Measurements from ENCODE around the gene TFAP2C.
"Not testable (repeated sequence)": the region's sequence is repeated elsewhere in the genome, so short reads cannot be mapped to it uniquely, and the experiment has no call there.

TFAP2C gene

DNA sequence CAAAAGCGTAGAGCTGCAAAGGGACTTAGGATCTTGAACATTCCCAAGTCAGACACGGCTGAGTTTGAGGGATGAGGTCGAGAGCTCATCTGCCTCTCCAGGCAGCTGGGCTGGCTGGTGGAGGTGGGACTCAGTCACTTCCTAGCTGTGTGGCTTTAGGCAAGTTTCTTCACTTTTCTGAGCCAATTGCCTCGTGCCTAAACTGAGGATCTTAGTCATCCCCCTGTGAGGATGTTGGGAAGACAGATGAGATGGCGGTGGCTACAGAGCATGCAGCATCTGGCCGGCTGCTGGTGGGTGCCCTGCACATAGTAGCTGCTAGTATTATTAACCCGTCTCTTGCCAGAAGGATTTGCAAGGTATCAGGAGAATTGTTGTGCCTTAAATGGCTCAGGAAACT lies 27.5 kb downstream of the TFAP2C start:
- H3K4me3 ChIP-seq (ENCODE audit: low read depth in 1 of 2, low read length in 2 of 2) = no peak overlapping the region
- H2AFZ ChIP-seq (ENCODE audit: low read depth, low read length) = no peak overlapping the region
- no peak for ATAC-seq (ENCODE audit: insufficient read depth, low read depth)
- H3K9ac ChIP-seq (ENCODE audit: low read depth, low read length) = no peak overlapping the region
- no peak overlapping the region for H3K27ac ChIP-seq (ENCODE audit: low read length)
- H3K9me3 ChIP-seq (ENCODE audit: insufficient read depth, low read length, severe bottlenecking) = no peaks in the 10 kb centered on the region
- H3K4me1 ChIP-seq (ENCODE audit: insufficient read depth, low read length) = no peaks in the 10 kb centered on the region
- no peak for TF ChIP-seq EZH2 (IDR thresholded peaks at IDR 0.05; ENCODE audit: borderline replicate concordance, low read depth, low read length, severe bottlenecking)
- TF ChIP-seq, protein P1, sequence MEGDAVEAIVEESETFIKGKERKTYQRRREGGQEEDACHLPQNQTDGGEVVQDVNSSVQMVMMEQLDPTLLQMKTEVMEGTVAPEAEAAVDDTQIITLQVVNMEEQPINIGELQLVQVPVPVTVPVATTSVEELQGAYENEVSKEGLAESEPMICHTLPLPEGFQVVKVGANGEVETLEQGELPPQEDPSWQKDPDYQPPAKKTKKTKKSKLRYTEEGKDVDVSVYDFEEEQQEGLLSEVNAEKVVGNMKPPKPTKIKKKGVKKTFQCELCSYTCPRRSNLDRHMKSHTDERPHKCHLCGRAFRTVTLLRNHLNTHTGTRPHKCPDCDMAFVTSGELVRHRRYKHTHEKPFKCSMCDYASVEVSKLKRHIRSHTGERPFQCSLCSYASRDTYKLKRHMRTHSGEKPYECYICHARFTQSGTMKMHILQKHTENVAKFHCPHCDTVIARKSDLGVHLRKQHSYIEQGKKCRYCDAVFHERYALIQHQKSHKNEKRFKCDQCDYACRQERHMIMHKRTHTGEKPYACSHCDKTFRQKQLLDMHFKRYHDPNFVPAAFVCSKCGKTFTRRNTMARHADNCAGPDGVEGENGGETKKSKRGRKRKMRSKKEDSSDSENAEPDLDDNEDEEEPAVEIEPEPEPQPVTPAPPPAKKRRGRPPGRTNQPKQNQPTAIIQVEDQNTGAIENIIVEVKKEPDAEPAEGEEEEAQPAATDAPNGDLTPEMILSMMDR (IDR thresholded peaks at IDR 0.05; ENCODE audit: borderline replicate concordance, extremely low read depth, low read length, poor library complexity, severe bottlenecking) = no peak
- H4K20me1 ChIP-seq (ENCODE audit: insufficient read depth, low read length) = no peaks in the 10 kb centered on the region
- no peaks in the 10 kb centered on the region for H3K27me3 ChIP-seq (ENCODE audit: insufficient read depth, low read length, poor library complexity)
- H3K4me2 ChIP-seq (ENCODE audit: insufficient read depth, low read length) = no peak overlapping the region
- H3K79me2 ChIP-seq (ENCODE audit: insufficient read depth, low read length) = no peaks in the 10 kb centered on the region
- H3K36me3 ChIP-seq (ENCODE audit: insufficient read depth, low read length) = no peaks in the 10 kb centered on the region
- DNase-seq = no peak

DNA sequence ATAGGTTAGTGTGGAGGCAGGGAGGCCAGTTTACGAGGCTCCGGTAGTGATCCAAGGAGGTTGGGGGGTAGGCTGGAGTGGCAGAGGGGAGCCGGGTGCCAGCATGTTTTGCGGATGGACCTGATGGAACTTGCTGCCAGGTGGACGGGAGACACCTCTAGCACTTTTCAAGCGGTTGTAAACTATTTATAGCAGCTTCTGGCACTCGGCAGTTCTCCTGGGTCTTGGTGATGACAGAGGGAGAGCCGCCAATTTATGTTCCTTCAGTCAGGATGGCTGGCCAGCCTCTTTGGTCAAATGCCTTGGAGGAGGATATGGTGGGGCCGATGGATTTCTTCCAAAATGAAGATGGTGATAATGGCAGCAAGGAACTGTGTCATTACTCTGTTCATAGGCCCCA lies 28.8 kb downstream of the TFAP2C start:
- no peaks in the 10 kb centered on the region for H3K36me3 ChIP-seq (ENCODE audit: insufficient read depth, low read length)
- H3K9me3 ChIP-seq (ENCODE audit: insufficient read depth, low read length, severe bottlenecking) = no peaks in the 10 kb centered on the region
- DNase-seq = no peak
- no peaks in the 10 kb centered on the region for H3K4me1 ChIP-seq (ENCODE audit: insufficient read depth, low read length)
- no peak overlapping the region for H3K4me3 ChIP-seq (ENCODE audit: low read depth in 1 of 2, low read length in 2 of 2)
- no peak overlapping the region for H2AFZ ChIP-seq (ENCODE audit: low read depth, low read length)
- ATAC-seq (ENCODE audit: insufficient read depth, low read depth) = no peak
- no peak overlapping the region for H3K4me2 ChIP-seq (ENCODE audit: insufficient read depth, low read length)
- H4K20me1 ChIP-seq (ENCODE audit: insufficient read depth, low read length) = no peaks in the 10 kb centered on the region
- no peaks in the 10 kb centered on the region for H3K79me2 ChIP-seq (ENCODE audit: insufficient read depth, low read length)
- no peak overlapping the region for H3K27ac ChIP-seq (ENCODE audit: low read length)
- H3K27me3 ChIP-seq (ENCODE audit: insufficient read depth, low read length, poor library complexity) = no peaks in the 10 kb centered on the region
- TF ChIP-seq, protein P1 (IDR thresholded peaks at IDR 0.05; ENCODE audit: borderline replicate concordance, extremely low read depth, low read length, poor library complexity, severe bottlenecking) = no peak
- TF ChIP-seq EZH2 (IDR thresholded peaks at IDR 0.05; ENCODE audit: borderline replicate concordance, low read depth, low read length, severe bottlenecking) = no peak
- no peak overlapping the region for H3K9ac ChIP-seq (ENCODE audit: low read depth, low read length)

DNA sequence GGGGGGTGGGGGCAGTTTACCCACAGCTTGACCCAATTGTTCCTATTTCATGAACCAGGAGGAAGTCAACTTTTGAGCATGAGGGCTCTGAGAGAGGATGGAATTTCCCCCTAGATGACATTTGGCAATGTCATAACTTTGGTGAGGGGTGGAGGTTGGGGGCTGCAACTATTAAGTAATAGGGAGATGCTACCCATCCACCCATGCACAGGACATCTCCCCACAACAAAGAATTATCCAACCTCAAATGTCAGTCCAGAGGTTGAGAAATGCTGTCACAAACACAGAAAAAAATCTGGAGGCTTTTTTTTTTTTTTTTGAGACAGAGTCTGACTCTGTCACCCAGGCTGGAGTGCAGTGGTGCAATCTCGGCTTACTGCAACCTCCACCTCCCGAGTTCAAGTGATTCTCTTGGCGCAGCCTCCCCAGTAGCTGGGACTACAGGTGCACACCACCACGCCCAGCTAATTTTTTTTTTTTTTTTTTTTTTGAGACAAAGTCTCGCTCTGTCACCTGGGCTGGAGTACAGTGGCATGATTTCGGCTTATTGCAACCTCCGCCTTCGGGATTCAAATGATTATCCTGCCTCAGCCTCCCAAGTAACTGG lies 29.3 kb downstream of the TFAP2C start:
- not testable (repeated sequence) for H3K9me3 ChIP-seq (ENCODE audit: insufficient read depth, low read length, severe bottlenecking); H3K9ac ChIP-seq (ENCODE audit: low read depth, low read length); H4K20me1 ChIP-seq (ENCODE audit: insufficient read depth, low read length); H3K4me3 ChIP-seq (ENCODE audit: low read depth in 1 of 2, low read length in 2 of 2); H3K36me3 ChIP-seq (ENCODE audit: insufficient read depth, low read length); ATAC-seq (ENCODE audit: insufficient read depth, low read depth); H3K4me1 ChIP-seq (ENCODE audit: insufficient read depth, low read length); H3K4me2 ChIP-seq (ENCODE audit: insufficient read depth, low read length); H3K27ac ChIP-seq (ENCODE audit: low read length); H2AFZ ChIP-seq (ENCODE audit: low read depth, low read length); H3K27me3 ChIP-seq (ENCODE audit: insufficient read depth, low read length, poor library complexity); DNase-seq; H3K79me2 ChIP-seq (ENCODE audit: insufficient read depth, low read length)

DNA sequence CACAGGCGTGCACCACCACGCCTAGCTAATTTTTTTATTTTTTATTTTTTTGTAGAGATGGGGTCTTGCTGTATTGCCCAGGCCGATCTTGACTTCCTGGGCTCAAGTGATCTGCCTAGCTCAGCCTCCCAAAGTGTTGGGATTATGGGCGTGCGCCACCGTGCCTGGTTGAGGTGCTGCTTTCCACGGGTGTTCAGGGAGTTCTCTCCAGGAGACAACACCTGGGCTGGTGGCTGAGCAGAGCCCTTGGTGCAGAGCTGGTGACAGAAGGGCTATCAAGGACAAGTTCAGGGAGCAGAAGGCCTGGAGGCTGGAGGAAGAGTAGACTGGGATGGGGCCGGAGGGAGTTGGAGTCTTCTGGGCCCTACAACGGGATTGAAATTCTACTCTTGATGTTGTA lies 34.6 kb downstream of the TFAP2C start:
- H3K27me3 ChIP-seq (ENCODE audit: insufficient read depth, low read length, poor library complexity) = no peaks in the 10 kb centered on the region

More for the DNA sequence above, 34.6 kb downstream of the TFAP2C start:
- Histone ChIP-seq H3K27ac (ENCODE audit: low read length) (no peak overlapping the region), H3K36me3 (ENCODE audit: insufficient read depth, low read length) (no peaks in the 10 kb centered on the region), H3K9ac (ENCODE audit: low read depth, low read length) (no peak overlapping the region), H3K4me2 (ENCODE audit: insufficient read depth, low read length) (no peak overlapping the region), H3K4me1 (ENCODE audit: insufficient read depth, low read length) (no peaks in the 10 kb centered on the region), H4K20me1 (ENCODE audit: insufficient read depth, low read length) (no peaks in the 10 kb centered on the region), H3K4me3 (ENCODE audit: low read depth in 1 of 2, low read length in 2 of 2) (no peak overlapping the region), H3K9me3 (ENCODE audit: insufficient read depth, low read length, severe bottlenecking) (no peaks in the 10 kb centered on the region), H2AFZ (ENCODE audit: low read depth, low read length) (no peak overlapping the region), H3K79me2 (ENCODE audit: insufficient read depth, low read length) (no peaks in the 10 kb centered on the region)
- ATAC-seq (ENCODE audit: insufficient read depth, low read depth) (no peak), DNase-seq (no peak)
- TF ChIP-seq EZH2 (IDR thresholded peaks at IDR 0.05; ENCODE audit: borderline replicate concordance, low read depth, low read length, severe bottlenecking) = no peak
- TF ChIP-seq, protein P1 (IDR thresholded peaks at IDR 0.05; ENCODE audit: borderline replicate concordance, extremely low read depth, low read length, poor library complexity, severe bottlenecking) = no peak

Data from DND-41 (cell line).